CD4-positive, alpha-beta memory T cell (primary cell): ENCODE measurements around the gene BEGAIN. TPM values are rescaled to one million over a fixed set of nuclear protein-coding genes. Genes with fewer than 3 reads are reported as not detected.

Experiments
- CTCF ChIA-PET: fragments of 350-600 bp; sonication (Branson Sonifier 250); formaldehyde crosslinking; loops from one replicate; lab custom pipeline; 2021; ENCODE audit warnings: inconsistent platforms; ENCODE audit not compliant: partially characterized antibody; lab: Charles Lee
- POLR2A ChIA-PET: fragments of 350-600 bp; sonication (Branson Sonifier 250); formaldehyde crosslinking; loops from one replicate; lab custom pipeline; 2021; ENCODE audit not compliant: partially characterized antibody; lab: Charles Lee
- DNase-seq, 5 donors: peaks; one replicate each; pipeline versions ENCODE4 v3.0.0 to v3.0.0-alpha.2; 2020 to 2022; ENCODE audit warnings: mixed read lengths in 1 of 5
- H3K27ac ChIP-seq: one replicate; pipeline ENCODE4 v1.7.0; 2013; ENCODE audit warnings: low read depth, low read length
- H3K27me3 ChIP-seq: 2 replicates; pipeline ENCODE4 v1.7.0; 2013; ENCODE audit warnings: mild to moderate bottlenecking, low read length, moderate library complexity; ENCODE audit not compliant: insufficient read depth
- H3K36me3 ChIP-seq: 2 replicates; pipeline ENCODE4 v1.7.0; 2013; ENCODE audit warnings: mild to moderate bottlenecking, low read length, moderate library complexity; ENCODE audit not compliant: insufficient read depth
- H3K4me1 ChIP-seq: 2 replicates; pipeline ENCODE4 v1.7.0; 2013; ENCODE audit warnings: mild to moderate bottlenecking, low read length, moderate library complexity; ENCODE audit not compliant: insufficient read depth
- H3K4me3 ChIP-seq, 2 donors: one replicate each; pipeline ENCODE4 v1.7.0; 2013; ENCODE audit warnings: low read length in 2 of 2, mild to moderate bottlenecking in 1 of 2
- H3K9me3 ChIP-seq, 2 donors: one replicate each; pipeline ENCODE4 v1.7.0; 2013; ENCODE audit warnings: low read length in 2 of 2, control low read depth in 1 of 2; ENCODE audit not compliant: control insufficient read depth in 1 of 2
- H3K27ac Mint-ChIP-seq, 7 donors: one replicate each; pipeline ENCODE4 v1.8.0; 2020 to 2021; ENCODE audit warnings: mixed read lengths in 7 of 7, mild to moderate bottlenecking in 6 of 7, inconsistent platforms in 3 of 7, moderate library complexity in 3 of 7
- H3K27me3 Mint-ChIP-seq, 2 donors: one replicate each; pipeline ENCODE4 v1.8.0; 2020 to 2021; ENCODE audit warnings: mixed read lengths in 2 of 2
- H3K36me3 Mint-ChIP-seq, 2 donors: one replicate each; pipeline ENCODE4 v1.8.0; 2020 to 2021; ENCODE audit warnings: mixed read lengths in 2 of 2, inconsistent platforms in 1 of 2, mild to moderate bottlenecking in 1 of 2
- H3K4me1 Mint-ChIP-seq, 4 donors: one replicate each; pipeline ENCODE4 v1.8.0; 2020 to 2021; ENCODE audit warnings: mixed read lengths in 4 of 4, mild to moderate bottlenecking in 1 of 4
- H3K4me3 Mint-ChIP-seq, 8 donors: one replicate each; pipeline ENCODE4 v1.8.0; 2020 to 2021; ENCODE audit warnings: mixed read lengths in 8 of 8, mild to moderate bottlenecking in 7 of 8, moderate library complexity in 6 of 8, inconsistent platforms in 3 of 8
- H3K9me3 Mint-ChIP-seq, 8 donors: one replicate each; pipeline ENCODE4 v1.8.0; 2020 to 2021; ENCODE audit warnings: mixed read lengths in 8 of 8, mild to moderate bottlenecking in 5 of 8, inconsistent platforms in 3 of 8, moderate library complexity in 1 of 8
- intact Hi-C: fragments of 100-400 bp; cut with micrococcal nuclease; formaldehyde crosslinking; loops from one replicate; pipeline ENCODE4 v1.15.1; 2023
- polyA plus RNA-seq, 2 donors: library from polyadenylated mRNA; unstranded; fragments of 300-500 nt; fragmentation: Illumina TruSeq; gene quantifications; one replicate each; pipeline ENCODE4 v1.2.3, GENCODE V29; 2021
- total RNA-seq, 2 experiments: library from RNA; stranded (reverse); gene quantifications; one replicate each; pipeline ENCODE4 v1.2.3, GENCODE V29; 2021

Gene BEGAIN
- total and polyA plus RNA-seq, 4 experiments from 2014 or later, result 0.09 to 1.8 (median 1.2) TPM

DNA sequence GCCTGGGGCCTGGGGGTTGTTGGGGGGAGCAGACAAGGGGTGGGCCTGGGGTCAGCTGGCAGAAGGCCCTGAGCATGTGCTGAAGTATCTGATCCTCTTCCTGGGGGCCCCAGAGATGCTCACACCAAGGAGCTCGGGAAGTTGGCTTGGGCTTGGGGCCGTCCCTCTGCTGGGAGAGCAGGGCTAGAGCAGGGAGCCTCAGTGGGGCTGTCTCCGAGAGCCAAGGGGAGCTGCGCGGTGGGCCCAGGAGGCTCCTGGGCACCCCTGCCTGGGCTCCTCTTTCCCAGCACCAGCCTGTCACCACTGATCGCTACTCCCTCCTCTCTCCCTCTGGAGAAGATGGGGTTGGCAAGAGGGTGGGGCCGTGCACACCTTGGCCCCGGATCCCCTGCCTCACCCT is 28.3 kb downstream of the BEGAIN start:
- Mint-ChIP-seq H3K9me3 (no peaks in the 10 kb centered on the region), H3K36me3 (no peaks in the 10 kb centered on the region), H3K27me3 (peaks cover 0 to 4% of the 10 kb centered on the region in 2 donors), H3K4me1 (peaks cover 0 to 6% (median 1%) of the 10 kb centered on the region in 4 donors), H3K4me3 (no peak overlapping the region), H3K27ac (no peak overlapping the region)
- Histone ChIP-seq H3K9me3 (no peaks in the 10 kb centered on the region), H3K4me3 (no peak overlapping the region), H3K36me3 (no peaks in the 10 kb centered on the region), H3K4me1 (no peaks in the 10 kb centered on the region), H3K27ac (no peak overlapping the region), H3K27me3 (no peaks in the 10 kb centered on the region)
- intact Hi-C loops, result no loop called here
- peak in 1 of 5 donors; percentile 24 for DNase-seq
- ChIA-PET CTCF (no interaction called here), POLR2A (no interaction called here)

DNA sequence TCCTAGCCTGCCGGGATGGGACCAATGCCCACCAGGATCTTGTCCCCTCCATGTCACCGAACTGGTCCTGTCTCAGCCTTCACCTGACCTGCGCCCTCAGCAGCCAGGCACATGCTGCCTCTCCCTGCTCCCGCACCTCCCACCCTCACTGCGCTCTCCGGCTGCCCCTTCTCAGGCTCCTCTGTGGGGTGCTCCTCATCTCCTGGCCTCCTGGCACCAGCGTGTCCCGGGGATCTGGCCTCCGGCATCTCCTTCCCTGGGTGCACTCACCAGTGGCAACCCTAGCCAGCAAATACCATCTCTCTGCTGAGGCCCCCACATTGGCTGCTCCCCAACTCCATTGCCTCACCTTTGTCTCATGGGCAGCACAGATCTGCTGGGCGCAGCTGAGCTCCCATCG is 29.0 kb downstream of the BEGAIN start:
- ChIA-PET CTCF (no interaction called here), POLR2A (no interaction called here)
- no peak for DNase-seq
- H3K36me3 ChIP-seq, result no peaks in the 10 kb centered on the region
- H3K27ac ChIP-seq, result no peak overlapping the region
- no peaks in the 10 kb centered on the region for H3K36me3 Mint-ChIP-seq
- no peak overlapping the region for H3K4me3 Mint-ChIP-seq
- intact Hi-C loops, result no loop called here
- peaks cover 0 to 6% (median 1%) of the 10 kb centered on the region in 4 donors for H3K4me1 Mint-ChIP-seq
- no peak overlapping the region for H3K4me3 ChIP-seq
- no peaks in the 10 kb centered on the region for H3K4me1 ChIP-seq
- peak overlapping the region in 1 of 7 donors; percentile 74 for H3K27ac Mint-ChIP-seq
- H3K27me3 Mint-ChIP-seq, result peaks cover 0 to 2% of the 10 kb centered on the region in 2 donors
- no peaks in the 10 kb centered on the region for H3K27me3 ChIP-seq
- no peaks in the 10 kb centered on the region for H3K9me3 Mint-ChIP-seq
- H3K9me3 ChIP-seq, result no peaks in the 10 kb centered on the region

DNA sequence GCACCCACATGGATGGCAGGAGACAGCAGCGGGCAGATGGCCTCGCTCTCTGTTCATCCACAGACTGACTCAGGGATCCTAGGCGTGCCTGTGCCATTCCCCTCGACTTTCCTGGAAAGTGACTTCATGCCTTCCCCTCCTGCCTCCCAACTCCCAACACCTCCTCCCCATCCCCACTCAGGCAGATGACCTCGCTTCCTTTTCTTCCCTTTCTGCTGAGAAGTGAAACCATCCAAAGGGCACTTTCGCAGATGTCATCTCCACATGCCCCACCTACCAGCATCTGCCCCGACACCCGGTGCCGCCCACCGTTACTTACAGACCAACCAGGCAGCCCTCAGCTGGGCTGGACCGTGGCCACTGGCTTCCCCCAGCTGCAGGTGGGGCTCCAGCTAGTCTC is 29.6 kb downstream of the BEGAIN start:
- no peak overlapping the region for H3K4me3 ChIP-seq
- H3K36me3 ChIP-seq, result no peaks in the 10 kb centered on the region
- intact Hi-C loops, result no loop called here
- peaks cover 0 to 2% of the 10 kb centered on the region in 2 donors for H3K27me3 Mint-ChIP-seq
- H3K36me3 Mint-ChIP-seq, result no peaks in the 10 kb centered on the region
- H3K9me3 ChIP-seq, result no peaks in the 10 kb centered on the region
- no peaks in the 10 kb centered on the region for H3K9me3 Mint-ChIP-seq
- H3K27ac Mint-ChIP-seq, result peak overlapping the region in 2 of 7 donors; percentile 22 to 53
- CTCF ChIA-PET, result no interaction called here
- no peak for DNase-seq
- H3K4me3 Mint-ChIP-seq, result no peak overlapping the region
- no peaks in the 10 kb centered on the region for H3K27me3 ChIP-seq
- POLR2A ChIA-PET, result no interaction called here
- no peaks in the 10 kb centered on the region for H3K4me1 ChIP-seq
- peaks cover 0 to 6% (median 1%) of the 10 kb centered on the region in 4 donors for H3K4me1 Mint-ChIP-seq
- no peak overlapping the region for H3K27ac ChIP-seq

DNA sequence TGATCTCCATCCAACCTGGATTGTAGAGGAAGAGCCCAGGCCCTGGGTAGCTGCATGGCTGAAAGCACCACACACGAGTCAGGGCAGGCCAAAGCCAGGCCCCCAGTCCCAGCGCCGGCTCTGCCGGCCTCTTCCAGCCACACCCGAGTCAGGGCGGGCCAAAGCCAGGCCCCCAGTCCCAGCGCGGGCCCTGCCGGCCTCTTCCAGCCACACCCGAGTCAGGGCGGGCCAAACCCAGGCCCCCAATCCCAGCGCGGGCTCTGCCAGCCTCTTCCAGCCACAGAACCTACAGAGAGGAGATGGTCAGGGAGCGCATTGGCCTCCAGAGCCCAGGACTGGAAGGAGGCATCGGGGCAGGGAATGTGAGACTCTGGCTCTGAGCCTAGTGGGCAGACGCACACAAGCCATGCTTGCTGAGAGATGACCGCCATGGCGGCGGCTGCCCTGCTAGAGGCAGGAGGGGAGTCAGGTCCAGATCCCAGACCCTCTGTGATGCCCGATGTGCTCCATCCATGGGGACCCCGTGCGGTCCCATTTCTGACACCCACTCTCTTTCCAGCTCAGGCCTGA is 30.2 kb downstream of the BEGAIN start:
- peaks cover 0 to 2% of the 10 kb centered on the region in 2 donors for H3K27me3 Mint-ChIP-seq
- Histone ChIP-seq H3K27ac (no peak overlapping the region), H3K9me3 (no peaks in the 10 kb centered on the region), H3K4me3 (no peak overlapping the region), H3K36me3 (no peaks in the 10 kb centered on the region), H3K27me3 (no peaks in the 10 kb centered on the region), H3K4me1 (no peaks in the 10 kb centered on the region)
- H3K9me3 Mint-ChIP-seq, result no peaks in the 10 kb centered on the region
- no peaks in the 10 kb centered on the region for H3K36me3 Mint-ChIP-seq
- peaks cover 0 to 6% (median 1%) of the 10 kb centered on the region in 4 donors for H3K4me1 Mint-ChIP-seq
- ChIA-PET POLR2A (no interaction called here), CTCF (no interaction called here)
- DNase-seq, result no peak
- no peak overlapping the region for H3K27ac Mint-ChIP-seq
- no peak overlapping the region for H3K4me3 Mint-ChIP-seq
- intact Hi-C loops, result no loop called here

DNA sequence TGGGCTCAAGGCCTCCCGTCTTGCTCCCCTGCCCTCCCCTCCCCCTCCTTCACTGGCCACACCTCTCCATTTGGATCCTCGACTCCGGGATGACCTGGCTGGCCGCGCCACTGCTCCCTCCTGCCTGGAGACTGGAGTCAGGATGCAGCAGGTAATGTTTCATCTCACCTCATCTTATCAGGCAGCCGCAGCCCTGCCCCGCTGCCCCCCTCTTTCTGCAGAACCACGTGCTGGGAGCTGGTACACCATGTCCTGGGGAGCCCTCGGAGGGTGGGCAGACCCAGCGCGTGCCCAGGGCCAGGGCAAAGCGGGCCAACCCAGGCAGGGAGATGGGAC is 31.1 kb downstream of the BEGAIN start:
- no peak for DNase-seq
- ChIA-PET CTCF (no interaction called here), POLR2A (no interaction called here)
- no peak overlapping the region for H3K4me3 ChIP-seq
- Mint-ChIP-seq H3K36me3 (no peaks in the 10 kb centered on the region), H3K4me1 (peaks cover 0 to 6% (median 1%) of the 10 kb centered on the region in 4 donors), H3K4me3 (no peak overlapping the region), H3K9me3 (no peaks in the 10 kb centered on the region), H3K27ac (no peak overlapping the region), H3K27me3 (peaks cover 0 to 2% of the 10 kb centered on the region in 2 donors)
- H3K4me1 ChIP-seq, result no peaks in the 10 kb centered on the region
- no peaks in the 10 kb centered on the region for H3K27me3 ChIP-seq
- no peak overlapping the region for H3K27ac ChIP-seq
- no peaks in the 10 kb centered on the region for H3K9me3 ChIP-seq
- H3K36me3 ChIP-seq, result no peaks in the 10 kb centered on the region
- intact Hi-C loops, result no loop called here

DNA sequence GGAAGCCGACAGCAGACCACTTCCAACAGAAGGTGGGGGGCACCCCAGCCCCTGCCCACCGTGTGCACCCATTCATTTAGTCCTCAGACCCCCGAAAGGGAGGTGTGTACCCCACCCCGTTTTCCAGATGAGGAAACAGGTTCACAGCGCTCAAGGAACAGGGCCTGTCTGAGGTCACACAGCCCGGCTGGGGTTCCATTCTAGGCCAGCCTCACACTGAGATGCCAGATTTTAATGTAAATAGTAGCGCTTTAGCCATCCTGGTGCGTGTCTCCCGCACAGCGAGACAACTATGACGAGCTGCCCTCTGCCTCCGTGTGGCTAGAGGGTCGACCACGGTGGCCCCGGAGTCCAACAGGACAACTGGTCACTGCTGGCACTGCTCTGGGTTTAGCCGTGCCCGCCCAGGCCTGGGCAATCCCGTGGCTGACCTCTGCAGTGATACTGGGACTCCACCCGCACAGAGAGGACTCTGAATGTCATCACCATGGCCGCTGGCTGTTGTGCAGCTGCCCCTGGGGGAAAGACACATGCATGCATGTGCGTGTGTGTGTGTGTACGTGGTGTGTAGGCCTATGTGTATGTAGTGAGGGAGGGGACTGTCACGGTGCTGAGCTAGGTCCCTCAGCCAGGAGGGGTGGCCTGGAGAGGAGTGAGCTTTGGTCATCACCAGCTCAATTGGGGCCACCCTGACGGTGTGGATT is 31.6 kb downstream of the BEGAIN start:
- Histone ChIP-seq H3K27me3 (no peaks in the 10 kb centered on the region), H3K9me3 (no peaks in the 10 kb centered on the region), H3K4me3 (no peak overlapping the region), H3K36me3 (no peaks in the 10 kb centered on the region), H3K27ac (no peak overlapping the region), H3K4me1 (no peaks in the 10 kb centered on the region)
- CTCF ChIA-PET, result no interaction called here
- H3K27me3 Mint-ChIP-seq, result peaks cover 0 to 2% of the 10 kb centered on the region in 2 donors
- intact Hi-C loops, result no loop called here
- no peak for DNase-seq
- no peaks in the 10 kb centered on the region for H3K36me3 Mint-ChIP-seq
- peaks cover 0 to 6% (median 1%) of the 10 kb centered on the region in 4 donors for H3K4me1 Mint-ChIP-seq
- H3K9me3 Mint-ChIP-seq, result no peaks in the 10 kb centered on the region
- POLR2A ChIA-PET, result no interaction called here
- no peak overlapping the region for H3K4me3 Mint-ChIP-seq
- H3K27ac Mint-ChIP-seq, result no peak overlapping the region

DNA sequence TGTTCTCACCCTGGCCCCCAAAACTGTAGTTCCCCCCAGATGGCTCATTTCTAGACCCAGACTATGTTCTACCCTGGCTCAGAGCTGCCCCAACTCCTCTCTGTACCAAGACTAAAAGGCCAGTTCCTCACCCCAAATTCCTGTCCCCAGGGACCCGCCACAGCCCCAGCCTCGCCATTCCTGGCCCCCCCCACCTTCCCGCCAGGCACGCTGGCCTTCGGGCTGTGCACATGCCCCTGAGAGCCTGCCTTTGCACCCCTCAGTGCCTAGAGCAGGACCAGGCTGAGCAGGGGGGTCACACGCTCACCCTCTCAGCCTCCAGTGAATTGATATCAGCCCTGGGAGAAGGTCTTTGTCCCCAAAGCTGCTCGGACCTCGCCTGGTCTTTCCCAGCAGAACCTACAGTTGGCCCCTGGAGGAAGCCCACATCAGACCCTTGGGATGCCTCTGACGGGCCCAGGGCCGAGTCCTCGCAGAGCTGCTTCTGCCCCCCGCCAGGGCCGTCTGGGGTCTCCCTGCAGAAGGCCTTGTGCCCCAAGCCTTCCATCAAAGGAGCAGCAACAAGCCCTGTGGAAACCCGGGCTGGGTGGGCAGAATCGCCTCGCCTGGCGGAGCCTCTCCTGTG is 32.4 kb downstream of the BEGAIN start:
- POLR2A ChIA-PET, result no interaction called here
- no peak overlapping the region for H3K4me3 Mint-ChIP-seq
- peaks cover 0 to 6% (median 1%) of the 10 kb centered on the region in 4 donors for H3K4me1 Mint-ChIP-seq
- Histone ChIP-seq H3K36me3 (no peaks in the 10 kb centered on the region), H3K4me3 (no peak overlapping the region), H3K27me3 (no peaks in the 10 kb centered on the region), H3K9me3 (no peaks in the 10 kb centered on the region), H3K27ac (no peak overlapping the region), H3K4me1 (peaks cover 2% of the 10 kb centered on the region)
- peaks cover 0 to 2% of the 10 kb centered on the region in 2 donors for H3K27me3 Mint-ChIP-seq
- DNase-seq, result no peak
- H3K36me3 Mint-ChIP-seq, result no peaks in the 10 kb centered on the region
- CTCF ChIA-PET, result no interaction called here
- H3K9me3 Mint-ChIP-seq, result no peaks in the 10 kb centered on the region
- H3K27ac Mint-ChIP-seq, result no peak overlapping the region
- intact Hi-C loops, result no loop called here
